Measurements from ENCODE around the gene INPP5A. TPM values are rescaled to one million over a fixed set of nuclear protein-coding genes. Genes with fewer than 3 reads are reported as not detected.

Gene INPP5A
- total and polyA plus RNA-seq, 9 of the 15 experiments (the other 6 are each of a cell fraction or from before 2014, with no cell fraction given): 0.66 to 11.6 (median 7.7) TPM

GRCh38 chr10:132607961-132608495 lies 70.4 kb downstream of the INPP5A start:
- Histone ChIP-seq H3K27ac (ENCODE audit: extremely low read depth, low read depth, low read length) (no peak overlapping the region), H4K20me1 (replicated peaks; ENCODE audit: control insufficient read depth, insufficient read depth, low read length) (no peaks in the 10 kb centered on the region), H3K4me3 (no peak overlapping the region), H3K4me1 (replicated peaks in 1 of 2; ENCODE audit: control insufficient read depth in 2 of 2, insufficient read depth in 2 of 2, low read length in 2 of 2) (peaks cover 0 to 45% of the 10 kb centered on the region in 2 experiments; a peak in 2 of 5 replicates), H3K9me3 (replicated peaks; ENCODE audit: control insufficient read depth, insufficient read depth, low read depth, low read length) (no peaks in the 10 kb centered on the region), H3K27me3 (ENCODE audit: control insufficient read depth in 2 of 2, insufficient read depth in 2 of 2, low read length in 2 of 2) (no peaks in the 10 kb centered on the region), H2AFZ (ENCODE audit: low read depth, low read length) (no peak overlapping the region), H3K36me3 (ENCODE audit: control insufficient read depth, insufficient read depth, low read length) (no peaks in the 10 kb centered on the region), H3K4me2 (ENCODE audit: insufficient read depth, low read length) (no peak overlapping the region), H3K9me1 (ENCODE audit: control insufficient read depth, insufficient read depth, low read length) (no peaks in the 10 kb centered on the region), H3K9ac (ENCODE audit: insufficient read depth in 1 of 2, low read depth in 2 of 2, low read length in 2 of 2) (no peak overlapping the region), H3K79me2 (ENCODE audit: control insufficient read depth, insufficient read depth, low read length) (no peaks in the 10 kb centered on the region; the same call in 2 of the 3 replicates)
- in situ Hi-C loops (cut with MboI) (no loop called here), intact Hi-C loops (cut with micrococcal nuclease) (no loop called here)
- no peak for DNase-seq (ENCODE audit: extremely low read depth in 1 of 4, low spot score in 3 of 4)
- WGBS (ENCODE audit: insufficient coverage, low coverage, missing lambda C conversion rate): 68% methylated on average over 14 of the region's 25 CpGs
- FAIRE-seq: no peak
- no TSS peak for BruUV-seq (replicated peaks)
- CTCF ChIA-PET (ENCODE audit: low intra/inter-chr PET ratio): no interaction called here
- TF ChIP-seq THRB (CRISPR knock-in tag; conservative IDR thresholded peaks at IDR 0.05): no peak
- TF ChIP-seq ZC3H8 (IDR thresholded peaks at IDR 0.05): no peak
- no peak for TF ChIP-seq ZBTB7A (IDR thresholded peaks at IDR 0.05; ENCODE audit: borderline replicate concordance, control insufficient read depth, low read depth, low read length)
- TF ChIP-seq ZC3H11A (IDR thresholded peaks at IDR 0.05; ENCODE audit: low read depth, low read length): no peak
- no peak for ATAC-seq
- POLR2A ChIA-PET: no interaction called here

All from K562 (cell line).